Parathyroid adenoma (tissue), 2 donors: ENCODE measurements around the gene TSPAN18.

Source experiments
- H2AFZ ChIP-seq: fragments of 300-600 bp; sonication (generic); one replicate; pipeline ENCODE4 v1.7.0; 2017; ENCODE audit warnings: antibody characterized with exemption, mild to moderate bottlenecking
- H3K27ac ChIP-seq: fragments of 300-600 bp; sonication (generic); one replicate; pipeline ENCODE4 v1.7.0; 2017
- H3K27me3 ChIP-seq: fragments of 300-600 bp; sonication (generic); one replicate; pipeline ENCODE4 v1.7.0; 2017; ENCODE audit warnings: low read length; ENCODE audit not compliant: control insufficient read depth, insufficient read depth
- H3K36me3 ChIP-seq: fragments of 300-600 bp; sonication (generic); one replicate; pipeline ENCODE4 v1.7.0; 2017; ENCODE audit warnings: low read length; ENCODE audit not compliant: control insufficient read depth, insufficient read depth
- H3K4me1 ChIP-seq: fragments of 300-600 bp; sonication (generic); one replicate; pipeline ENCODE4 v1.7.0; 2017; ENCODE audit warnings: control low read depth
- H3K4me2 ChIP-seq: fragments of 300-600 bp; sonication (generic); one replicate; pipeline ENCODE4 v1.7.0; 2017; ENCODE audit warnings: low read length
- H3K4me3 ChIP-seq: fragments of 300-600 bp; sonication (generic); one replicate; pipeline ENCODE4 v1.7.0; 2017; ENCODE audit warnings: low read depth, low read length
- H3K79me2 ChIP-seq: fragments of 300-600 bp; sonication (generic); one replicate; pipeline ENCODE4 v1.7.0; 2017; ENCODE audit warnings: control low read depth
- H3K9ac ChIP-seq: fragments of 300-600 bp; sonication (generic); one replicate; pipeline ENCODE4 v1.7.0; 2017; ENCODE audit warnings: mild to moderate bottlenecking
- H3K9me3 ChIP-seq: fragments of 300-600 bp; sonication (generic); one replicate; pipeline ENCODE4 v1.7.0; 2017; ENCODE audit warnings: low read length; ENCODE audit not compliant: control insufficient read depth
- CTCF ChIP-seq: fragments of 300-600 bp; sonication (generic); IDR thresholded peaks from one replicate; pipeline ENCODE4 v1.7.0; 2017; ENCODE audit warnings: antibody characterized with exemption, mild to moderate bottlenecking
- donor health status: primary hyperparathyroidism.

The TSPAN18 gene

DNA sequence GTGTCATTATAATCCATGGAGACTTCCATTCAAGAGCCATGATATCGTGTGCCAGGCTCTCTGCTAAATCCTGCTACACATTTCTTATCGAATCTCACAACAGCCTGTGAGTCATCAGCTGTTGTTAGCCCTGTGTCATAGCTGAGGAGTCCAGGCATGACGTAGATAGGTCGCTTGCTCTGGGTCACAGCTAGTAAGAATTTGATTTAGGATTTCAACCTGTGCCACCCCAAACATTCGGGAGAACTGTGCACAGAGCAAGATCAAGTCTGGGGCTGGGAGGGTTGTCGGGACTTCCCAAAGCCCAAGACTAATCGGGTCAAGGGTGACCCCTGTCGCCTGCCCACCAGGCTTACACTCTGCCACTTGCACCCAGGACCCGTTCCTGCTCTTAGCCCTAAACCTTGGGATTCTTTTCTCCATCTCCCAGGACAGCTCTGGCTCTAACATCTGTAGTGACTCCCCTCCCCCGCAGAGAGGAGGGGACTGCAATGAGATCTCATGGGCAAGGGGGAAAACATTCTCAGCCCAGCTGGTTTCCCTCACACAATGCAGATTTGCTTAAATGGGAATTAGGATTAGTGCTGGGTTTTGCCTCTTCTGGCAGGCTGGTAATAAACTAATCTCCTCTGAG lies 34.3 kb downstream of the TSPAN18 start:
- no peaks in the 10 kb centered on the region for H3K27me3 ChIP-seq

DNA sequence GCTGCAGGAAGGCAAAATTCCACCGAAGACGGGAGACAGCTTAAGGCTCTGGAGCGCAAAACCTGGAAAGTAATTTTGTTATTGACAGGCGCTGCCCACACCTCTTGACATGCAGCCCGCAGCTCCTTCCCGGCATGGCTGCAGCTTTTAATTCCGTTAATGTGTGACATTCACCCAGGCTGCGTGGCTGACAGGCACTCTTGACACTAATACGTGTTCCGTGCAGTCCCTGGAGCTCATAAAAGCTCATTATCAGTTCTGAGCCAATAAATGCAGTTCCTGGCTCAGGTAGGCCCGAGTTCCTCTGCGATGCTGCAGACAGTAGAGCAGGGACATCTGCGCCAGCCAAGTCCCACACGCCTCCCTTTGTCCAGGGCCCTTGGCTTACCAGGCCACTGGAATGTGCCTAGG lies 34.8 kb downstream of the TSPAN18 start:
- no peak for TF ChIP-seq CTCF
- Histone ChIP-seq H3K27ac (no peak overlapping the region), H3K79me2 (no peaks in the 10 kb centered on the region), H3K9me3 (no peaks in the 10 kb centered on the region), H3K4me2 (no peak overlapping the region), H3K27me3 (no peaks in the 10 kb centered on the region), H3K36me3 (no peaks in the 10 kb centered on the region), H3K4me1 (no peaks in the 10 kb centered on the region), H3K9ac (no peak overlapping the region), H3K4me3 (no peak overlapping the region), H2AFZ (no peak overlapping the region)

More for the DNA sequence above, 34.3 kb downstream of the TSPAN18 start:
- H3K4me3 ChIP-seq = no peak overlapping the region
- no peaks in the 10 kb centered on the region for H3K9me3 ChIP-seq
- H3K27ac ChIP-seq = no peak overlapping the region
- no peaks in the 10 kb centered on the region for H3K4me1 ChIP-seq
- no peaks in the 10 kb centered on the region for H3K79me2 ChIP-seq
- TF ChIP-seq CTCF = no peak
- no peak overlapping the region for H3K9ac ChIP-seq
- H3K4me2 ChIP-seq = no peak overlapping the region
- H3K36me3 ChIP-seq = no peaks in the 10 kb centered on the region
- H2AFZ ChIP-seq = no peak overlapping the region

DNA sequence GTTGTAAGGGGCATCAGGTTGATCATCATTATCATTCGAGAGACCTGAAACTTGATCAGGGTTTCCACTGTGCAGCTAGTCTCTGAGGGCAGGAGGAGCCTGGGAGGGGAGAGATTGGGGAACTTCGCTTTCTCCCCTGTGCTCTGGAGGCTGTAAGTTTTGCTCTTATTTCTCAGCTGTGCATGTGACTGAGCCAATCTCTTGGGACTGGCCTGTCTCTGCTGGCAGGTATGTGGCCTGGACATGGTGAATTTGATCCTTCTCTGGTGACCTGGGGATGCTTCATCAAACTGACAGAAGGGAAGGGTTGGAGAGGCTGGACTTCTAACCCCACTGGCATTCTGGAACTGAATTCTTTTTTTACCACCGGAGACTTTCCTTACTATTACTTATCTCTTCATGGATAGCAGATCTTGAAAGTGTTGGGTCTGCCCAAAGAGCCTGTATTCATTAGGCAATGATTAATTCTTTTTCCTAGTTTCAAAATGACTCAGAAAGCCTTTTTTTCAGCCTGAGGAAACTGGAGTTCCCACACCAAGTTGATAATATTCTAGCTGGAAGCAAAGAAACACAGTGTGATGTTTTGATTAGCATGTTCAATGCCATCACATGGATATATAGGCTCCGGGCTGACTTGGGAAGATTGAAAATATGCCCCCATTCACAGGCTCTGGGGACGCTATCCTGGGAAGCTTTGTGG lies 36.5 kb downstream of the TSPAN18 start:
- Histone ChIP-seq H3K36me3 (no peaks in the 10 kb centered on the region), H3K9me3 (no peaks in the 10 kb centered on the region), H3K27ac (no peak overlapping the region), H3K4me1 (no peaks in the 10 kb centered on the region), H3K9ac (no peak overlapping the region), H2AFZ (no peak overlapping the region), H3K4me2 (no peak overlapping the region), H3K79me2 (no peaks in the 10 kb centered on the region), H3K27me3 (no peaks in the 10 kb centered on the region), H3K4me3 (no peak overlapping the region)
- TF ChIP-seq CTCF = no peak

GRCh38 chr11:44764583-44764982 lies 37.8 kb downstream of the TSPAN18 start:
- Histone ChIP-seq H3K27me3 (no peaks in the 10 kb centered on the region), H2AFZ (no peak overlapping the region), H3K4me1 (no peaks in the 10 kb centered on the region), H3K4me3 (no peak overlapping the region), H3K27ac (no peak overlapping the region), H3K36me3 (no peaks in the 10 kb centered on the region), H3K9me3 (no peaks in the 10 kb centered on the region), H3K79me2 (no peaks in the 10 kb centered on the region), H3K4me2 (no peak overlapping the region), H3K9ac (no peak overlapping the region)
- no peak for TF ChIP-seq CTCF
